ENCODE results near the gene CRIP2. TPM values are rescaled to one million over a fixed set of nuclear protein-coding genes. Genes with fewer than 3 reads are reported as not detected.
A peak's percentile ranks its signal among the peaks of the same experiment; 100 is the strongest.

The CRIP2 gene
- total and polyA plus RNA-seq, 8 donors = 12.9 to 223 (median 28.9) TPM

DNA sequence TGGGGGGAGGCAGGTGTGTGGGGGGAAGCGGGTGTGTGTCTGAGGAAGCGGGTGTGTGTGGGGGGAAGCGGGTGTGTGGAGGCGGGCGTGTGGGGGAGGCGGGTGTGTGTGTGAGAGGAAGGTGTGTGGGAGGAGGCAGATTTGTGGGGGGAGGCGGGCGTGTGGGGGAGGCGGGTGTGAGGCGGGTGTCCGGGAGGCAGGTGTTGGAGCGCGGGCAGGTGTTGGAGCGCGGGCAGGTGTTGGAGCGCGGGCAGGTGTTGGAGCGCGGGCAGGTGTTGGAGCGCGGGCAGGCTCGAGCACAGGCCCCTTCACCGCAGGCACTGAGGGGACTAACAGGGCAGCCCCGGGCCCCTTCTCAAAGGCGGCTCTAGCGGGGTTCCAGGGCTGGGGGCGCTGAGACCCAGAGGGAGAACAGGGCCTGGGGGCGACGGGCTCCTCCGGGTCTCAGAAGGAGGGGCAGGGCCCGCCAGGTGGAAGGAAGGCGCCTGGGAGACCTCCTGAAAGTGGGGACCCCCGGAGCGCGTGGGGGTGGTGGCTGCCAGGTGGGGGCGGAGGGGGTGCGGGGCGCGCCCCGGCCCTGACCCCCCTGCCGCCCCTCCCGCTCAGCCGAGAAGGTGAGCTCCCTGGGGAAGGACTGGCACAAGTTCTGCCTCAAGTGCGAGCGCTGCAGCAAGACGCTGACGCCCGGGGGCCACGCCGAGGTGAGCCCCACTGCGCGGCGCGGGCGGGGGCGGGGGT lies 3.2 kb downstream of the CRIP2 start:
- no peak overlapping the region for H3K4me3 ChIP-seq
- intact Hi-C loops (cut with DNase I) = no loop called here
- WGBS, 2 donors = 31 to 38% methylated on average over 31 to 55 of the region's 56 CpGs
- TF ChIP-seq, protein P1, sequence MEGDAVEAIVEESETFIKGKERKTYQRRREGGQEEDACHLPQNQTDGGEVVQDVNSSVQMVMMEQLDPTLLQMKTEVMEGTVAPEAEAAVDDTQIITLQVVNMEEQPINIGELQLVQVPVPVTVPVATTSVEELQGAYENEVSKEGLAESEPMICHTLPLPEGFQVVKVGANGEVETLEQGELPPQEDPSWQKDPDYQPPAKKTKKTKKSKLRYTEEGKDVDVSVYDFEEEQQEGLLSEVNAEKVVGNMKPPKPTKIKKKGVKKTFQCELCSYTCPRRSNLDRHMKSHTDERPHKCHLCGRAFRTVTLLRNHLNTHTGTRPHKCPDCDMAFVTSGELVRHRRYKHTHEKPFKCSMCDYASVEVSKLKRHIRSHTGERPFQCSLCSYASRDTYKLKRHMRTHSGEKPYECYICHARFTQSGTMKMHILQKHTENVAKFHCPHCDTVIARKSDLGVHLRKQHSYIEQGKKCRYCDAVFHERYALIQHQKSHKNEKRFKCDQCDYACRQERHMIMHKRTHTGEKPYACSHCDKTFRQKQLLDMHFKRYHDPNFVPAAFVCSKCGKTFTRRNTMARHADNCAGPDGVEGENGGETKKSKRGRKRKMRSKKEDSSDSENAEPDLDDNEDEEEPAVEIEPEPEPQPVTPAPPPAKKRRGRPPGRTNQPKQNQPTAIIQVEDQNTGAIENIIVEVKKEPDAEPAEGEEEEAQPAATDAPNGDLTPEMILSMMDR (IDR thresholded peaks at IDR 0.05) = no peak
- ATAC-seq (no peak), DNase-seq (no peak), FAIRE-seq (no peak)
- H3K4me1 ChIP-seq = peaks cover 16 to 43% (median 31%) of the 10 kb centered on the region in 3 donors
- no peaks in the 10 kb centered on the region for H3K9me3 ChIP-seq
- H3K27ac ChIP-seq = no peak overlapping the region
- peaks cover 0 to 4% (median 0%) of the 10 kb centered on the region in 4 donors for H3K27me3 ChIP-seq
- H3K36me3 ChIP-seq = no peaks in the 10 kb centered on the region

DNA sequence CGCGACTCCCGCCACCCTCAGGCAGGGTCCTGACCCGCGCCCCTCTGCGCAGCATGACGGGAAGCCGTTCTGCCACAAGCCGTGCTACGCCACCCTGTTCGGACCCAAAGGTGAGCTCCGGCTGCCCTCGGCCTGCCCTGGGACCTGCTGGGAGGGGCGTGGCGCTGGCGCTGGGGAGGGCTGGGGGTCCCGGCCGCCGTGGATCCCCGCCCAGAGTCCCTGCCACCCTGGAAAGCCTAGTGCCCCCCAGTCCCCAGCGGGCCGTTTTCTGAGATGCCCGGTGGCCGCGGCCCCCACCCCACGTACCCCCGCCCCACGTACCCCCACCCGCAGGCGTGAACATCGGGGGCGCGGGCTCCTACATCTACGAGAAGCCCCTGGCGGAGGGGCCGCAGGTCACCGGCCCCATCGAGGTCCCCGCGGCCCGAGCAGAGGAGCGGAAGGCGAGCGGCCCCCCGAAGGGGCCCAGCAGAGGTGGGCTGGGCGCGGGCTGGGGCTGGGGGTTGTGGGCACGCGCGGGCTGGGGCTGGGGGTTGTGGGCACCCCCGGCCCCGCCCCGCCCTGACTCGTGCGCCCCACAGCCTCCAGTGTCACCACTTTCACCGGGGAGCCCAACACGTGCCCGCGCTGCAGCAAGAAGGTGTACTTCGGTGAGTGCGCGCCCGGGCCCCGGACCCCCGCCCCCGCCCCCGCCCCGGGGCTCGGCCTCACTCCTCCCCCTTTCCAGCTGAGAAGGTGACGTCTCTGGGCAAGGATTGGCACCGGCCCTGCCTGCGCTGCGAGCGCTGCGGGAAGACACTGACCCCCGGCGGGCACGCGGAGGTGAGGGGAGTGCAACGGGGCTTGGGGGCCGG lies 4.0 kb downstream of the CRIP2 start:
- WGBS, 2 donors = 43 to 44% methylated on average over 44 to 81 of the region's 81 CpGs
- peaks cover 0 to 4% (median 0%) of the 10 kb centered on the region in 4 donors for H3K27me3 ChIP-seq
- ATAC-seq = no peak
- no peak for FAIRE-seq
- no peaks in the 10 kb centered on the region for H3K36me3 ChIP-seq
- intact Hi-C loops (cut with DNase I) = no loop called here
- H3K4me1 ChIP-seq = peaks cover 11 to 41% (median 31%) of the 10 kb centered on the region in 3 donors
- DNase-seq = no peak
- no peak overlapping the region for H3K4me3 ChIP-seq
- TF ChIP-seq, protein P1 (IDR thresholded peaks at IDR 0.05) = no peak
- H3K9me3 ChIP-seq = no peaks in the 10 kb centered on the region
- no peak overlapping the region for H3K27ac ChIP-seq

DNA sequence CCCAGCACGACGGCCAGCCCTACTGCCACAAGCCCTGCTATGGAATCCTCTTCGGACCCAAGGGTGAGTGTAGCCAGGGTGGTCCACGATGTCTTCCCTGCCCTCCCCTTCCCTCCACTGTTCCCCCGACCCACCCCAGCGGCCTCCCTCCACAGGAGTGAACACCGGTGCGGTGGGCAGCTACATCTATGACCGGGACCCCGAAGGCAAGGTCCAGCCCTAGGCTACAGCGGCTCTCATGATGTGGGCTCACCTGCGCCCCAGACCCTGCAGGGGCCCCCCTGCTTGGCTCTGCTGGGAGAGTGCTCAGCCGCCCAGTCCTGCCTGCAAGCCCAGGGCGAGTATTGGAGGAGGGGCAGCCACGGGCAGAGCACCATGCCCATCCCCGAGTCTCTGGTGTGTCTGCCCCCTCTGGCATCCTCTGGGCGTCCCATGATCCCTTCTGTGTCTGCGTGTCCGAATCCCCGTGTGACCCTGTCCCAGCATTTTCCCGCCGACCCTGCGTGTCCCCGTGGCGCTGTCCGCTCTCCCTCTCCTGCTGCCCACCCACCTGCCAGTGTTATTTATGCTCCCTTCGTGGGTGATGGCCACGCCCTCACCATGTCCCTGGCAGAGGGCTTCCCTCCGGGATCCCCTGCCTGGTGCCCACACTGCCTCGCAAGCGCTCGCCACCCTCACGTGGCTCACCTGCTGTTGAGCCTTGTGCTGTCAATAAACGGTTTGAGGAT lies 5.0 kb downstream of the CRIP2 start:
- H3K4me1 ChIP-seq = peaks cover 8 to 38% (median 31%) of the 10 kb centered on the region in 3 donors
- H3K27ac ChIP-seq = no peak overlapping the region
- intact Hi-C loops (cut with DNase I) = no loop called here
- no peak overlapping the region for H3K4me3 ChIP-seq
- no peaks in the 10 kb centered on the region for H3K9me3 ChIP-seq
- TF ChIP-seq, protein P1 (IDR thresholded peaks at IDR 0.05) = no peak
- peaks cover 0 to 4% (median 0%) of the 10 kb centered on the region in 4 donors for H3K27me3 ChIP-seq
- ATAC-seq (no peak), DNase-seq (no peak), FAIRE-seq (no peak)
- H3K36me3 ChIP-seq = no peaks in the 10 kb centered on the region
- 51 to 56% methylated on average over 34 of the region's 34 CpGs for WGBS, 2 donors

DNA sequence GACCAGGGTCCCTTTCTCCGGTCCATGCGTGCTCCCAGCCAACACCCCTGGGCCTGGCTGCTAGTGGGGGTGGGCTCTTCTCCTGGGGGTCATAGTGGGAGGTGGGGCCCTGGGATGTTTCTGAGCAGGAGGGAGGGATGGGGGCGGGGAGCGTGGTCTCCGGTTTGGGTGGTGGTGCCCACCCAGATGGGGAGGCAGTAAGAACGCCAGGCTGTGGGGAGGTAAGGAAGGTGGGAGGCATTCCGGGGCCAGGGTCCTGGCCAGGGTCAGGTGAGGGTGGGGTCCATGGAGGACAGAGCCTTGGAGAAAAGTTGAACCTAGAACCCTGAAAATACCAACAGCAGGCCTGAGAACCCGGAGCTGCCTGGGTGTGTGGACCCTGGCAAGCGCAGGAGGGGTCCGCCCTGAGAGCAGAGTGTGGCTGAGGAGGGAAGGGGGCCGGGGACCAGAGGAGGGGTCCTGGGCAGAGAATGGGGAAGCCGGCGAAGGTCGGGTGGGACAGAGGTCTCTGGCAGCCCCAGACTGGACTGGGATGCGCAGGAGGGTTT lies 5.7 kb downstream of the CRIP2 start:
- intact Hi-C loops (cut with DNase I) = no loop called here
- H3K4me3 ChIP-seq = no peak overlapping the region
- 41 to 52% methylated on average over 15 of the region's 15 CpGs for WGBS, 2 donors
- TF ChIP-seq, protein P1 (IDR thresholded peaks at IDR 0.05) = no peak
- peaks cover 0 to 4% (median 0%) of the 10 kb centered on the region in 4 donors for H3K27me3 ChIP-seq
- H3K9me3 ChIP-seq = no peaks in the 10 kb centered on the region
- peaks cover 8 to 35% (median 31%) of the 10 kb centered on the region in 3 donors for H3K4me1 ChIP-seq
- DNase-seq (peak in 1 of 6 donors; percentile 59), ATAC-seq (no peak), FAIRE-seq (no peak)
- peak overlapping the region in 3 of 4 donors; percentile 90 to 97 (median 95) for H3K27ac ChIP-seq
- no peaks in the 10 kb centered on the region for H3K36me3 ChIP-seq

Data from pancreas (tissue), 10 donors.